AG04449 (cell line): ENCODE data around the gene SPPL3.
"Not testable (repeated sequence)": the region's sequence is repeated elsewhere in the genome, so short reads cannot be mapped to it uniquely, and the experiment has no call there.

Source experiments
- CTCF ChIA-PET: fragments of 350-600 bp; formaldehyde crosslinking; extraction: SDS; loops from one replicate; lab custom pipeline; 2021; ENCODE audit warnings: antibody characterized with exemption; lab: Yijun Ruan, JAX
- POLR2A ChIA-PET: fragments of 400-600, 350-600 bp; formaldehyde crosslinking; extraction: SDS; loops from one replicate; lab custom pipeline; 2020; ENCODE audit warnings: antibody characterized with exemption, inconsistent platforms; lab: Yijun Ruan, JAX
- DNase-seq: peaks from one replicate; pipeline ENCODE4 v3.0.0-alpha.2; 2010; ENCODE audit warnings: low read depth, low spot score
- H3K4me3 ChIP-seq: 2 replicates; pipeline ENCODE4 v1.5.1; 2011; ENCODE audit warnings: low read depth, mild to moderate bottlenecking, control low read depth, low read length
- TF ChIP-seq, protein P1 (sequence below): IDR thresholded peaks from one replicate; pipeline ENCODE4 v1.5.1; 2011; ENCODE audit warnings: mild to moderate bottlenecking, moderate library complexity, low read length, control low read depth, inconsistent platforms; ENCODE audit not compliant: insufficient read depth; ENCODE audit errors: missing control alignments

SPPL3 gene

DNA sequence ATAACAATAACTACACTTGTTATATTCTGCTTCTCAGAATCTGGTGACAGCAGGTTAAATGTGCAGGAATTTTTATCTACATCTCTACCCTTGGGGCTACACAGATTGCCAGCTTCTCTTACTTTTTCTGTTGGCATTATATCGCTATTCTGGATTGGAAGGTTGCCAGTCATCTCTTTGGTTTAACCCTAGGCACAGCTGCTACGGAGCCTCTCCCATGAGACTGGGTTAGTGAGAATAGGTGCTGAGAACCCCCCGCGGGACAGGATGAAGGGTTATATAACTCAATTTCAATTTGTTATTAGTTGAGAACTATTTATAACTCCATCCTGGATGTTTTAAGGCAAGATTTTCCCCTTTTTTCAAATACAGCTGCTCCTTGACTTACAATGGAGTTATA is 105.5 kb downstream of the SPPL3 start:
- H3K4me3 ChIP-seq = no peak overlapping the region
- CTCF ChIA-PET = interaction anchor here (1.2 to 2.0 kb wide), 3 partner anchors 17 to 150 kb away, joined by 4 to 7 read pairs (median 4); no protein-coding TSS in a partner anchor
- DNase-seq = no peak
- TF ChIP-seq, protein P1, sequence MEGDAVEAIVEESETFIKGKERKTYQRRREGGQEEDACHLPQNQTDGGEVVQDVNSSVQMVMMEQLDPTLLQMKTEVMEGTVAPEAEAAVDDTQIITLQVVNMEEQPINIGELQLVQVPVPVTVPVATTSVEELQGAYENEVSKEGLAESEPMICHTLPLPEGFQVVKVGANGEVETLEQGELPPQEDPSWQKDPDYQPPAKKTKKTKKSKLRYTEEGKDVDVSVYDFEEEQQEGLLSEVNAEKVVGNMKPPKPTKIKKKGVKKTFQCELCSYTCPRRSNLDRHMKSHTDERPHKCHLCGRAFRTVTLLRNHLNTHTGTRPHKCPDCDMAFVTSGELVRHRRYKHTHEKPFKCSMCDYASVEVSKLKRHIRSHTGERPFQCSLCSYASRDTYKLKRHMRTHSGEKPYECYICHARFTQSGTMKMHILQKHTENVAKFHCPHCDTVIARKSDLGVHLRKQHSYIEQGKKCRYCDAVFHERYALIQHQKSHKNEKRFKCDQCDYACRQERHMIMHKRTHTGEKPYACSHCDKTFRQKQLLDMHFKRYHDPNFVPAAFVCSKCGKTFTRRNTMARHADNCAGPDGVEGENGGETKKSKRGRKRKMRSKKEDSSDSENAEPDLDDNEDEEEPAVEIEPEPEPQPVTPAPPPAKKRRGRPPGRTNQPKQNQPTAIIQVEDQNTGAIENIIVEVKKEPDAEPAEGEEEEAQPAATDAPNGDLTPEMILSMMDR = no peak
- POLR2A ChIA-PET = no interaction called here

GRCh38 chr12:120797677-120798642 is 106.2 kb downstream of the SPPL3 start:
- CTCF ChIA-PET = interaction anchor here (1.5 kb wide), 1 partner anchor 41 kb away, joined by 4 read pairs; no protein-coding TSS in a partner anchor
- no peak for DNase-seq
- POLR2A ChIA-PET = no interaction called here

DNA sequence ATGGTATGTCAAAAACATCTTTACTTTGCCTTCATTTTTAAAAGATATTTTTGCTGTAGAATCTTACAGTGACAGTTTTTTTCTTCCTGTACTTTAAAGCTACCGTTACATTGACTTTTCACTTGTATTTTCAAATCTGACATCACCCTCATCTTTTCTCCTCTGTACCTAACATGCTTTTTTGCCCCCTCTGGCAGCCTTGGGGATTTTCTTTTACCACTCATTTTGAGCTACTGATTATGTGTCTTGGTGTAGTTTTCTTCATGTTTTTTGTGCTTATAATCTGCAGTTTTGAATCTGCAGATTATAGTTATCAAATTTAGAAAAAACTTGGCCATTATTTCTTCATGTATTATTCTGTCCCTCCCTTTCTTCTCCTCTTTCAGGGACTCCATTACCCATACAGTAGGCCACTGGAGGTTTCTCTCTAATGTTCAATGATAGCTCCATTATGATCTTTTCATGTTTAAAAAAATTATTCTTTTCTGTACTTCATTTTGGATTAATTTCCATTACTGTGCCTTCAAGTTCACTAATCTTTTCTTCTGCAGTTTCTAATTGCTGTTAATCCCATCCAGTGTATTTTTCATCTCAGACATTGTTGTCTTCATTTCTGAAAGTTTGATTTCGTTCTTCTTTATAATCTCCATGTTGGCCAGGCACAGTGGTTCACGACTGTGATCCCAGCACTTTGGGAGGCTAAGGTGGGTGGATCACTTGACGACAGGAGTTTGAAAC is 108.5 kb downstream of the SPPL3 start:
- ChIA-PET POLR2A (no interaction called here), CTCF (interaction anchor here (1.1 to 1.3 kb wide), 2 partner anchors 9 to 149 kb away, joined by 3 read pairs; no protein-coding TSS in a partner anchor)
- DNase-seq = no peak
- TF ChIP-seq, protein P1 = no peak
- H3K4me3 ChIP-seq = no peak overlapping the region

More at GRCh38 chr12:120797677-120798642, 106.2 kb downstream of the SPPL3 start:
- TF ChIP-seq, protein P1 = no peak
- H3K4me3 ChIP-seq = no peak overlapping the region

- H3K4me3 ChIP-seq = no peak overlapping the region
- TF ChIP-seq, protein P1 = no peak
- no peak for DNase-seq
- ChIA-PET POLR2A (no interaction called here), CTCF (interaction anchor here (0.9 kb wide), 1 partner anchor 147 kb away, joined by 3 read pairs; no protein-coding TSS in a partner anchor)
These were observed 110.8 kb downstream of the SPPL3 start for GRCh38 chr12:120793357-120793756.

- DNase-seq, H3K4me3 ChIP-seq, POLR2A ChIA-PET: not testable (repeated sequence)
- CTCF ChIA-PET = interaction anchor here (0.9 kb wide), 1 partner anchor 146 kb away, joined by 3 read pairs; no protein-coding TSS in a partner anchor
These were observed 111.7 kb downstream of the SPPL3 start for GRCh38 chr12:120792456-120792855.

DNA sequence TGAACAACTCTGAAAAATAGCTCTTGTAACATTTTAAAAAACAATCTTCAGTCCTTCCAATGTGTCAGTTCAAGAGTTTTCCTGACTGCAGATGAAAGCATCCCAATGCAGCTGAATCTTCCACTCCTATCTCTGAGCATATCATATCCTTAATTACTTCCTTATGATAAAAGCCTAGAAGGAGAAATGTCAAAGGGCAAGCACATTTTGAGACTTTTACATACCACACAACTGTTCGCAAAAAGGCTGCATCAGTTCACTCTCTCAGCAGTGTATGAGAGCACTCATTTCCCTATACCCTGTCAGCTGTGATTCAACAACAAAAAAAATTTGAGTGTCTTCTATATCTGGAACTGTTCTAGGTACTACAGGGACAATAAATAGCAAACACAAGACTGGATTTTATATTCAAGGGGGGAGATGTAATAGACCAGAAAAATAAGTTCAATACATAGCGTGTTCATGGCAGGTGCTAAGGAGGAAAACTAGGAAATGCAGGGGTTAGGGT is 112.4 kb downstream of the SPPL3 start:
- no peak for DNase-seq
- POLR2A ChIA-PET = no interaction called here
- TF ChIP-seq, protein P1 = no peak
- H3K4me3 ChIP-seq = no peak overlapping the region
- CTCF ChIA-PET = no interaction called here
